BE2C (cell line): ENCODE data around the gene DPM3.

Experiments
- DNase-seq: peaks from one replicate; pipeline ENCODE4 v3.0.0-alpha.2; 2020
- H3K27me3 ChIP-seq: fragments of 250-450 bp; sonication (Bioruptor Pico); 2 replicates; pipeline ENCODE4 v1.5.1; 2020; ENCODE audit warnings: mild to moderate bottlenecking
- H3K36me3 ChIP-seq: fragments of 250-450 bp; sonication (Bioruptor Pico); 2 replicates; pipeline ENCODE4 v1.5.1; 2020; ENCODE audit warnings: mild to moderate bottlenecking
- H3K4me1 ChIP-seq: fragments of 250-450 bp; sonication (Bioruptor Pico); 2 replicates; pipeline ENCODE4 v1.5.1; 2020
- H3K4me3 ChIP-seq: 2 replicates; pipeline ENCODE4 v1.5.1; 2011; ENCODE audit warnings: low read depth, low read length
- H3K9me3 ChIP-seq: fragments of 250-450 bp; sonication (Bioruptor Pico); 2 replicates; pipeline ENCODE4 v1.5.1; 2020
- CTCF ChIP-seq: IDR thresholded peaks from 2 replicates; pipeline ENCODE4 v1.5.1; 2012; ENCODE audit warnings: mild to moderate bottlenecking, low read depth, low read length

DPM3 gene

GRCh38 chr1:155127967-155128754 lies 12.2 kb downstream of the DPM3 start:
- no peak for DNase-seq
- H3K27me3 ChIP-seq: no peaks in the 10 kb centered on the region
- peaks cover 2% of the 10 kb centered on the region; the same call in 1 of the 2 replicates for H3K9me3 ChIP-seq
- peak overlapping the region; percentile 70 for H3K4me3 ChIP-seq
- TF ChIP-seq CTCF: no peak
- H3K36me3 ChIP-seq: no peaks in the 10 kb centered on the region
- peaks cover 32% of the 10 kb centered on the region for H3K4me1 ChIP-seq

DNA sequence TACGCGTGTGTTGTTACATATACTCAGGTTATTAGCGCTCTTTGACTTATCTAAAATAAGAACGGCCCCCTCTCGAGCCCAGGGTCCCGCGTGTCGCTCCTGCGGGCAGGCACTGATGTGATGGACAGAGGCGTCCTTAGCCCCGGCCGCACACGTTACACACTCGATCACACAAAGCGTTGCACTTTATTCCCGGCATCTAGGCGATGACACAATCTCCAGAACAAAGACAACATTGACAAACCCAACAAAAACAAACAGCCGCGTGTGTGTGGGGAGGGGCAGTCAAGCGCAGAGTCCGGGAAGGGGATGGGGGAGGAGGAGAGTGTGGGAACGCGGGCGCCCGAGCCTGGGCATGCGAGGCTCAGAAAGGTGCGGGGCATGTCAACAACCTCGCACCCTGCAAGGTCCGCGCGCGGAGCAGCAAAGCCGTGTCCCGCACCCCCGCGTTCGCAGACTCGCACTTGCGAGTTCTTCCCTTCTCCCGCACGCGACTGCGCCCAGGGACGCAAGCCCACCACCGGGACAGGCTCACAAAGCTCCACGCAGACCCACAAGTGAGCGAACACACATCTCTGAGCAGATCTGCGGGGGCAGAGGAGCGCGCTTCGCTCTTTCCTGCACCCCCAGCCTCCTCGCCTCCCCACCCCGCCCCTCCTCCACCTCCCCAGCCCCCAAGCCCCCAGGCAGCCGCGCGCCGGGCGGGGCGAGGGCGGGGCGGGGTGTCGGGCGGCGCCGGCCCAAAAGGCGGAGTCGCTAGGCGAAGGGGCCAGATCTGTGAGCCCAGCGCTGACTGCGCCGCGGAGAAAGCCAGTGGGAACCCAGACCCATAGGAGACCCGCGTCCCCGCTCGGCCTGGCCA lies 13.0 kb downstream of the DPM3 start, which contains the start of gene EFNA1:
Gene EFNA1 (plus strand): TSS at position 772 of the 862 bp plus-strand sequence. CDS start 102 bp downstream, outside the sequence.
- H3K27me3 ChIP-seq: no peaks in the 10 kb centered on the region
- H3K4me1 ChIP-seq: peaks cover 32% of the 10 kb centered on the region
- H3K36me3 ChIP-seq: no peaks in the 10 kb centered on the region
- peaks cover 2% of the 10 kb centered on the region; the same call in 1 of the 2 replicates for H3K9me3 ChIP-seq
- peak; percentile 71 for DNase-seq
- H3K4me3 ChIP-seq: peak within 1 kb of the TSS; percentile 70
- no peak for TF ChIP-seq CTCF

GRCh38 chr1:155126556-155127104 lies 13.7 kb downstream of the DPM3 start:
- peak overlapping the region; percentile 70 for H3K4me3 ChIP-seq
- H3K27me3 ChIP-seq: no peaks in the 10 kb centered on the region
- DNase-seq: no peak

GRCh38 chr1:155125946-155126555 lies 14.3 kb downstream of the DPM3 start:
- H3K4me1 ChIP-seq: peaks cover 32% of the 10 kb centered on the region
- DNase-seq: no peak
- H3K36me3 ChIP-seq: no peaks in the 10 kb centered on the region
- H3K9me3 ChIP-seq: peaks cover 2% of the 10 kb centered on the region; the same call in 1 of the 2 replicates
- H3K27me3 ChIP-seq: no peaks in the 10 kb centered on the region
- TF ChIP-seq CTCF: no peak
- H3K4me3 ChIP-seq: no peak overlapping the region

More at GRCh38 chr1:155126556-155127104, 13.7 kb downstream of the DPM3 start:
- Histone ChIP-seq H3K4me1 (peaks cover 32% of the 10 kb centered on the region), H3K36me3 (no peaks in the 10 kb centered on the region), H3K9me3 (peaks cover 2% of the 10 kb centered on the region; the same call in 1 of the 2 replicates)
- no peak for TF ChIP-seq CTCF

GRCh38 chr1:155125511-155125945 lies 14.8 kb downstream of the DPM3 start:
- Histone ChIP-seq H3K4me3 (no peak overlapping the region), H3K36me3 (no peaks in the 10 kb centered on the region), H3K27me3 (no peaks in the 10 kb centered on the region), H3K9me3 (peaks cover 2% of the 10 kb centered on the region; the same call in 1 of the 2 replicates), H3K4me1 (peaks cover 32% of the 10 kb centered on the region)
- DNase-seq: no peak
- no peak for TF ChIP-seq CTCF
